GM19463 (cell line): Measurements from ENCODE around the gene ZNF484.
A peak's percentile ranks its signal among the peaks of the same experiment; 100 is the strongest.
"Not testable (repeated sequence)": the region's sequence is repeated elsewhere in the genome, so short reads cannot be mapped to it uniquely, and the experiment has no call there.

Source experiments
- ATAC-seq: cut with Tn5 transposase; IDR thresholded peaks from one replicate; pipeline ENCODE4 v1.9.1; 2021; ENCODE audit warnings: mild to moderate bottlenecking, moderate library complexity; ENCODE audit not compliant: unreplicated experiment

Gene ZNF484

GRCh38 chr9:92877531-92878430 is at the start of gene ZNF484:
ZNF484 (minus strand) TSS chr9:92878038; CDS start chr9:92875029, 3,009 bp downstream.
- ATAC-seq = peak; percentile 99

DNA sequence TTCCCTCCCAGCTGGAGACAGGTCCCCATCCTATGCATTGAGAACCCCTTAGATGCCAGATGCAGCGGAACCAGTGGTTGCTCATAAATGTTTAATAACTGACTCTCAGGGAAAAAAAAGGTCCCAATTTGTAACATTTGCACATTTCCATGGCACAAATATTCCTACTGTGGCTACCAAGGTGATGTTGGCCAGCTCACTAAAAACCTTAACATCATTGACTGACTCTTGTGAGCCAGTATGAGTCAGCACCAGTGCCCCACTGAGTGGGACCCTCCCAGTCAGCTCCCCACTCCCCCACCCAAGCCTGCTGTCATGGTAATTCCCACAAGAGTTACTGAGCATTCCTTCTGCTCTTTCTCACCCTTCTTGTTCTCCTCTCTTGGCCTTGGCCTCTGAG is 42.6 kb upstream of the ZNF484 start:
- ATAC-seq = no peak

DNA sequence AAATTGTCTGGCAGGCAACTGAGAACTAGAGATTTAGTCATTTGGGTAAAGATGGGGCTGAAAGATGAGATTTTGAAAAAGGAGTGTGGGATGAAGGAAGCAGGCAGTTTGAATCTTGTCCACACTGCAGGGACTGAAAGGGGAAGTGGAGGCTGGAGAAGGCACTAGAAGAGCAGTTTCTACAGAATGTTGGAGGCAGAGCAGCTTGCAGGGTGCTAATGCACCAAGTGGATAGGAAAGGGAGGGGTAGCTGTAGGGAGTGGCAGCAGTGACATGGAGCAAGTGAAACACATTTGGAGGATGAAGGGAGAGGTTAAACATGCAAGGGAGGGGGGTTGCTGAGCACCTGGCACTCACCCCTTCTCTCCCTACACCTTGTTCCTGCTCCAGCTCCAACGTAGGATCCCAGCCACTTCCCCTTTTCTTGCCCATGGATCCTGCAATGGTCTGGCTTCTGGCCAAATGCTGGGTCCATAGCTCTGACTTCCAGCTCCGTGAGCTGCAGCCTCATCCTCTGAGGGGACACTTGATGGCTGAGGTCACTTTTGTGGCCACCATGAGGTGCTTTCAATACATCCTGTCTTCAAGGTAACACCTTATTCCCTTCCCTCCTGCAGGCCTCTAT is 39.5 kb upstream of the ZNF484 start:
- ATAC-seq = no peak

GRCh38 chr9:92911511-92912475 is 34.0 kb upstream of the ZNF484 start:
- no peak for ATAC-seq

- not testable (repeated sequence) for ATAC-seq
Measured at GRCh38 chr9:92905137-92905536, 27.3 kb upstream of the ZNF484 start.

DNA sequence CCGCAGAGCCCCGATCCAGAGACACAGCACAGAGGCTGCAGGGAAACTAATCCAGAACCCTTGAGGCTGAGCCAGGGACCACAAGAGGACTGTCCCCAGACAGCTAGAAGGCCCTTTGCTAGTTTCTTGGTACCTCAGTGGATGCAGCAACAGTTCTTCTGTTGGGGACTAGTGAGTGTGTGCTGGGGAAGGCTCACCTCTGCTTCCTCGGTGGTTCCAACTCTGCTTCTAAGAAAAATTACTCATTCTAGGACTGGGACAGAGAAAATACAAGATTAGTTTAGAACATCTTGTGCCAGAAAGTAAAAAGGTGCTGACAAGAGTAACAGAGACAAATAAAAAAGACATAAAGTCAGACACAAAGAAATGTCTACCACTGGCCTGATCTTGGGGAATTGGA is 19.5 kb upstream of the ZNF484 start:
- ATAC-seq = no peak

GRCh38 chr9:92895812-92896436 is 18.1 kb upstream of the ZNF484 start:
- no peak for ATAC-seq

GRCh38 chr9:92894711-92895362 is 17.0 kb upstream of the ZNF484 start:
- no peak for ATAC-seq

DNA sequence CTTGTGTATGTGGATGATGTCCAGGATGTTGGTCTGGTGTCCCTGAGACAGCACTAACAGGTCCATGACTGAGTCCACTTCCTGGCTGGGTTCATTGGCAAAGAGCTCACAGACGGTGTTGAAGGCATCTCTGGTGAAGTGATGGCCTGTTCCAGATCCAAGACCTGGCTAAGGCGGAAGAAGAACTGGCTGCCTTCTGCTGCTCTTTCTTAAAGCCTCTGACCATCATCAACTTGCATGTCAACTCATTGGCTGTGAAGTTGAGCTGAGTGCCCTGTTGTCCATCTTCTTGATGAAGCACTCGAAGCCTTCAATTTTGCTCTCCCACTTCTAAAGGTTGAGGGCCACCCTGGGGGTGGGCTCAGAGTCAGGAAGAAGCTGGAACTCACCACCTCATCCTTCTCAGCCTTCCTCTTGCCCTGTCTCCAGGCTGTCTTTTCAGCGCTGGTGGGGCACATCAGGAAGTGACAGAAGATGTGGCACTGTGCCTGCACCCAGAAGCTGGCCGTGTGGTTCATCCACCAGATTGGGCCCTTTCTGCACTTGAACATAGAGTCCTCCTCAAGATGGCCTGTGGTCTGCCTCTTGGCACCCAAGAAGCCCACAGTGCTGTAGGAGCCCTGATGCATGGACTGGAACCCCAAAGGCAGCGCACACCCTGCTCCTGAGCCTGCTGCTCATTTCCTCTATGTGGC is 16.2 kb upstream of the ZNF484 start:
- ATAC-seq = not testable (repeated sequence)

DNA sequence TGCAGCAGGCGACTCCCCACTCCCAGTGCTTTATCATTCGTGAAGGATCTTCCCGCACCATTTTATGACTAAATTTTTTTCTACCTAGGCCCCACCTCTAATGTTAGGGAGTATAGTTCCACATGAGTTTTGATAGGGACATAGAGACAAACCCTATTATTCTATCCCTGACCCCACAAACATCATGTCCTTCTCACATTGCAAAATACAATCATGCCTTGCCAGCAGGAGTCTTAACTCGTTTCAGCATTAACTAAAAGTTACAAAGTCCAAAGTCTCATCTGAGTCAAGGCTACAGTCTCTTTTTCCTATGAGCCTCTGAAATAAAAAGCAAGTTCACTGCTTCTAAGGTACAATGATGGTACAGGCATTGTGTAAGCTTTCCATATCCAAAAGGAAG is 14.4 kb upstream of the ZNF484 start:
- ATAC-seq = not testable (repeated sequence)

GRCh38 chr9:92890761-92891160 is 12.9 kb upstream of the ZNF484 start:
- ATAC-seq = no peak

DNA sequence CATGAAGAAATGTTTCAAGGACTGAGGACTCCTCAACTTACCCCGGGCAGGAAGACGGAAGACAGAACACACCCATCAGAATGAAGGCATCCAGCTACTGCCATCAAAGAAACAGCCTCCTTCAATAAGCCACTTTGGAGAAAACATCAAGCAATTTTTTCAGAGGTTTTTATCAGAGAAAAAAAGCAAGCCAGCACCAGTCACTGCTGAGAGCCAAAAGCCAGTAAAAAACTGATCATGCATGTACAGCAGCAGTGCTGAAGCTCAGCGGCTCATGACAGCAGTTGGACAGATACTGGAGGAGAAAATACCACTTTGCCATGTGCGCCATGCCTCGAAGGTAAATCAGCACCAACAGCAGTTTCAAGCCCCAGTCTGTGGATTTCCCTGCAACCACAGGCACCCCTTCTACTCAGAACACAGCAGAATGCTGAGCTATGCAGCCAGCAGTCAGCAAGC is 10.1 kb upstream of the ZNF484 start:
- ATAC-seq = no peak

GRCh38 chr9:92886846-92887610 is 9.2 kb upstream of the ZNF484 start:
- not testable (repeated sequence) for ATAC-seq

GRCh38 chr9:92883666-92884405 is 6.0 kb upstream of the ZNF484 start:
- ATAC-seq = not testable (repeated sequence)

- no peak for ATAC-seq
Measured at GRCh38 chr9:92882276-92882675, 4.4 kb upstream of the ZNF484 start.

DNA sequence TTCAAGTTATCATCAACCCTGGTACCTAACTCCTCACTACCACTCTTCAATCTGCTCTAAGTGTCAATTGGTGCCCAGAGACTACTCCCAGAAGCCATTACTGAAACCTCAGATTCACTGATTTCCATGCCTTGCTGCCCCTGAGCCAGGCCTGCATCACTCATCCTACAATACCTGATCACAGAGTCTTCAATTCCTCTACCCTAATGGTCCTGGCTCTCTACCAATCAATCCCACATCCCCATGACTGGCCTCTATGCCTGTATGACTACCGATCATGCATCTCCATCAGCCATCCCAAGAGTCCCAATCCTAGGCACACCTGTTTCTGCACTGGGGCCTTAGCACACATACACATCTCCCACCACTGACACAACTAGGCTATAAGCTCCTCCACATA is 2.5 kb downstream of the ZNF484 start:
- ATAC-seq = no peak

DNA sequence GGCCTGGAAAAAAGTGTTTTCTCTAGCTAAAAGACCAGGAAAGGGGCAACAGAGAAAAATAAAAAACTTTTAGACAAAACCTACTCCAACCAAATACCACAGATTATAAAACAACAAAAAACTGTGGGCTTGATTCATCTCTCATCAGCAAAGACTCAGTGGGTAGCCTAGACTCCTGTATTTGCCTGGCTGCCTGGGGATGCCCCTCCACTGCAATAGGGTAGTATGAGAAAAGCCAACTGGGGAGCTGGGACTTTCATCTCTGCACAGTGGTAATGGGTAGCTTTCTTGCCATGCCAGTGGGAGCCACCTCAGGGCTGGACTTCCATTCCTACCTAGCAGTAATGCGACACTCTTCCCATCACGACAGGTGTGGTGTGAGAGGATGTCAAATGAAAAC is 7.5 kb downstream of the ZNF484 start:
- ATAC-seq = no peak

DNA sequence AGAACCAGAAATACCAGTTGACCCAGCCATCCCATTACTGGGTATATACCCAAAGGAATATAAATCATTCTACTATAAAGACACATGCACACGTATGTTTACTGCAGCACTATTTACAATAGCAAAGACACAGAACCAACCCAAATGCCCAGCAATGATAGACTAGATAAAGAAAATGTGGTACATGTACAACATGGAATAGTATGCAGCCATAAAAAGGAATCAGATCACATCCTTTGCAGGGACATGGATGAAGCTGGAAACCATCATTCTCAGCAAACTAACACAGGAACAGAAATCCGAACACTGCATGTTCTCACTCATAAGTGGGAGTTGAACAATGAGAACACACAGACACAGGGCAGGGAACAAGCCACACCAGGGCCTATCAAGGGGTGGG is 11.2 kb downstream of the ZNF484 start:
- not testable (repeated sequence) for ATAC-seq
